Stimulated activated CD4-positive, alpha-beta T cell treated with anti-CD3 and anti-CD28 coated beads, Interleukin-1b, Interleukin-23, amount 100 ng/mL, for 48 hours (primary cell): ENCODE results near the gene PTPRCAP.
"Not testable (repeated sequence)": the region's sequence is repeated elsewhere in the genome, so short reads cannot be mapped to it uniquely, and the experiment has no call there.

ENCODE experiments used
- DNase-seq: peaks from one replicate; pipeline ENCODE4 v3.0.0-alpha.2; 2020

The PTPRCAP gene

GRCh38 chr11:67407688-67408163 lies 29.8 kb downstream of the PTPRCAP start:
- no peak for DNase-seq

GRCh38 chr11:67406969-67407687 lies 30.4 kb downstream of the PTPRCAP start:
- DNase-seq: no peak

GRCh38 chr11:67406420-67406968 lies 31.0 kb downstream of the PTPRCAP start:
- no peak for DNase-seq

GRCh38 chr11:67405688-67406339 lies 31.7 kb downstream of the PTPRCAP start:
- no peak for DNase-seq

- DNase-seq: no peak
These were observed 32.3 kb downstream of the PTPRCAP start for GRCh38 chr11:67405196-67405567.

GRCh38 chr11:67404515-67405195 lies 32.8 kb downstream of the PTPRCAP start:
- DNase-seq: no peak

GRCh38 chr11:67403085-67403484 lies 34.4 kb downstream of the PTPRCAP start:
- DNase-seq: not testable (repeated sequence)

GRCh38 chr11:67402192-67402839 lies 35.2 kb downstream of the PTPRCAP start:
- DNase-seq: not testable (repeated sequence)

GRCh38 chr11:67401495-67402191 lies 35.8 kb downstream of the PTPRCAP start, which contains the start of gene PPP1CA:
Gene PPP1CA, minus strand, starts transcription at chr11:67401858. Its CDS starts 76 bp downstream, at chr11:67401782.
- peak; percentile 89 for DNase-seq

- DNase-seq: no peak
These were observed 36.5 kb downstream of the PTPRCAP start for GRCh38 chr11:67400942-67401494.

- DNase-seq: no peak
These were observed 37.1 kb downstream of the PTPRCAP start for GRCh38 chr11:67400251-67400941.

GRCh38 chr11:67398661-67399563 lies 38.6 kb downstream of the PTPRCAP start:
- no peak for DNase-seq

- DNase-seq: no peak
These were observed 39.4 kb downstream of the PTPRCAP start for GRCh38 chr11:67397986-67398660.

GRCh38 chr11:67397536-67397935 lies 39.9 kb downstream of the PTPRCAP start:
- DNase-seq: no peak

GRCh38 chr11:67396587-67397389 lies 40.7 kb downstream of the PTPRCAP start:
- no peak for DNase-seq

- no peak for DNase-seq
These were observed 41.3 kb downstream of the PTPRCAP start for GRCh38 chr11:67396259-67396581.

GRCh38 chr11:67395555-67396258 lies 41.8 kb downstream of the PTPRCAP start:
- DNase-seq: no peak

GRCh38 chr11:67393990-67394389 lies 43.5 kb downstream of the PTPRCAP start:
- no peak for DNase-seq
